Kidney (tissue), 22 donors: Measurements from ENCODE around the gene RPUSD1. TPM values are rescaled to one million over a fixed set of nuclear protein-coding genes. Genes with fewer than 3 reads are reported as not detected.
"Not testable (repeated sequence)": the region's sequence is repeated elsewhere in the genome, so short reads cannot be mapped to it uniquely, and the experiment has no call there.

Source experiments
- DNase-seq, 5 donors: peaks; one replicate each; pipeline ENCODE4 v3.0.0-alpha.2; 2013 to 2020
- FAIRE-seq: peaks from 2 replicates; lab custom pipeline; 2012; peaks lifted over from hg19 to GRCh38; lab: Jason Lieb, UNC
- H3K27ac ChIP-seq, 2 donors: one replicate each; pipeline ENCODE4 v1.7.0; 2013; ENCODE audit warnings: low read depth in 2 of 2, low read length in 2 of 2, inconsistent platforms in 1 of 2
- H3K27me3 ChIP-seq: one replicate; pipeline ENCODE4 v1.7.1; 2013; ENCODE audit warnings: low read length, inconsistent platforms; ENCODE audit not compliant: control insufficient read depth, insufficient read depth
- H3K36me3 ChIP-seq, 3 donors: one replicate each; pipeline versions ENCODE4 v1.7.0 to v1.7.1; 2013; ENCODE audit warnings: low read length in 3 of 3, control low read depth in 1 of 3, inconsistent platforms in 1 of 3; ENCODE audit not compliant: insufficient read depth in 3 of 3, control insufficient read depth in 2 of 3
- H3K4me1 ChIP-seq, 3 donors: one replicate each; pipeline versions ENCODE4 v1.7.0 to v1.7.1; 2013; ENCODE audit warnings: low read length in 3 of 3, inconsistent platforms in 1 of 3, low read depth in 1 of 3; ENCODE audit not compliant: control insufficient read depth in 2 of 3, insufficient read depth in 2 of 3
- H3K4me3 ChIP-seq, 3 donors: one replicate each; pipeline versions ENCODE4 v1.7.0 to v1.8.1; 2013; ENCODE audit warnings: low read length in 3 of 3, control low read depth in 1 of 3, inconsistent platforms in 1 of 3
- H3K9ac ChIP-seq, 3 donors: one replicate each; pipeline versions ENCODE4 v1.7.0 to v1.7.1; 2013; ENCODE audit warnings: low read length in 3 of 3, control low read depth in 1 of 3, inconsistent platforms in 1 of 3
- H3K9me3 ChIP-seq, 3 donors: one replicate each; pipeline versions ENCODE4 v1.7.0 to v1.7.1; 2013; ENCODE audit warnings: low read length in 3 of 3, control low read depth in 1 of 3, inconsistent platforms in 1 of 3; ENCODE audit not compliant: control insufficient read depth in 2 of 3, insufficient read depth in 1 of 3
- intact Hi-C: fragments of 100-400 bp; cut with DNase I; formaldehyde crosslinking; loops from one replicate; pipeline ENCODE4 v1.11.1; 2022
- long read RNA-seq, 10 donors: library from polyadenylated mRNA in 1 of 10; unstranded in 1 of 10; transcript quantifications; one replicate each; pipeline ENCODE4 v2.0.0 and lab custom pipeline, GENCODE V29; 2021 to 2026
- polyA plus RNA-seq: library from polyadenylated mRNA; stranded (reverse); fragments of 350-450 nt; fragmentation: Illumina TruSeq; extraction: RNeasy Lipid Tissue Mini Kit (QIAGEN cat#74804); gene quantifications from one replicate; pipeline ENCODE4 v1.2.3, GENCODE V29; 2014; ENCODE audit warnings: low read depth, low replicate concordance; ENCODE audit not compliant: insufficient read depth
- total RNA-seq: library from RNA; stranded (reverse); fragmentation: NEBNext Ultra II Directional; extraction: Animal tissue kit (Norgen Biotek cat#: 25700); gene quantifications from one replicate; pipeline ENCODE4 v1.2.1, GENCODE V29; 2021
- TF ChIP-seq, protein P1 (sequence below): IDR thresholded peaks from 3 replicates; pipeline ENCODE4 v1.5.1; 2012; ENCODE audit warnings: mild to moderate bottlenecking, moderate library complexity, borderline replicate concordance; ENCODE audit not compliant: insufficient read depth; ENCODE audit errors: extremely low read depth
- donor health status: control.
- donor health status: control.
- donor health status: control.
- donor health status: control.
- donor health status: control.
- donor health status: DM: yes; HTN: yes; CAD: no.
- donor health status: Normal renal cell carcinoma (clear cell type).

Gene RPUSD1, protein sequence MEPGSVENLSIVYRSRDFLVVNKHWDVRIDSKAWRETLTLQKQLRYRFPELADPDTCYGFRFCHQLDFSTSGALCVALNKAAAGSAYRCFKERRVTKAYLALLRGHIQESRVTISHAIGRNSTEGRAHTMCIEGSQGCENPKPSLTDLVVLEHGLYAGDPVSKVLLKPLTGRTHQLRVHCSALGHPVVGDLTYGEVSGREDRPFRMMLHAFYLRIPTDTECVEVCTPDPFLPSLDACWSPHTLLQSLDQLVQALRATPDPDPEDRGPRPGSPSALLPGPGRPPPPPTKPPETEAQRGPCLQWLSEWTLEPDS
- total RNA-seq (16.9 TPM), polyA plus RNA-seq (15.1 TPM)
- long read RNA-seq, donor 1, partial matches to known transcripts, result 8 of 12 reads
- long read RNA-seq, donor 1, other reads (novel, unspliced or antisense), result 0 of 12 reads
- long read RNA-seq, donor 2, transcript RPUSD1-201 (6 exons, 2,050 nt), result major isoform, 6 of 6 reads
- long read RNA-seq, donor 2, partial matches to known transcripts, result 0 of 6 reads
- long read RNA-seq, donor 2, other reads (novel, unspliced or antisense), result 0 of 6 reads
- long read RNA-seq, donor 3, transcript RPUSD1-201 (6 exons, 2,050 nt), result major isoform, 7 of 11 reads
- long read RNA-seq, donor 3, partial matches to known transcripts, result 0 of 11 reads
- long read RNA-seq, donor 3, other reads (novel, unspliced or antisense), result 0 of 11 reads
- long read RNA-seq, donor 4, partial matches to known transcripts, result 0 of 2 reads
- long read RNA-seq, donor 4, other reads (novel, unspliced or antisense), result 0 of 2 reads
- long read RNA-seq, donor 5, result 0 reads
- long read RNA-seq, donor 6, transcript RPUSD1-201 (6 exons, 2,050 nt), result major isoform, 9 of 10 reads
- long read RNA-seq, donor 6, partial matches to known transcripts, result 0 of 10 reads
- long read RNA-seq, donor 6, other reads (novel, unspliced or antisense), result 0 of 10 reads
- long read RNA-seq, donor 7, transcript RPUSD1-201 (6 exons, 2,050 nt), result major isoform, 9 of 20 reads
- long read RNA-seq, donor 7, partial matches to known transcripts, result 5 of 20 reads
- long read RNA-seq, donor 7, other reads (novel, unspliced or antisense), result 6 of 20 reads
- long read RNA-seq, donor 8, partial matches to known transcripts, result 0 of 2 reads
- long read RNA-seq, donor 8, other reads (novel, unspliced or antisense), result 0 of 2 reads
- long read RNA-seq, donor 9, partial matches to known transcripts, result 0 of 5 reads
- long read RNA-seq, donor 9, other reads (novel, unspliced or antisense), result 0 of 5 reads
- long read RNA-seq, donor 10, transcript RPUSD1-201 (6 exons, 2,050 nt), result major isoform, 5 of 8 reads
- long read RNA-seq, donor 10, partial matches to known transcripts, result 0 of 8 reads
- long read RNA-seq, donor 10, other reads (novel, unspliced or antisense), result 0 of 8 reads

DNA sequence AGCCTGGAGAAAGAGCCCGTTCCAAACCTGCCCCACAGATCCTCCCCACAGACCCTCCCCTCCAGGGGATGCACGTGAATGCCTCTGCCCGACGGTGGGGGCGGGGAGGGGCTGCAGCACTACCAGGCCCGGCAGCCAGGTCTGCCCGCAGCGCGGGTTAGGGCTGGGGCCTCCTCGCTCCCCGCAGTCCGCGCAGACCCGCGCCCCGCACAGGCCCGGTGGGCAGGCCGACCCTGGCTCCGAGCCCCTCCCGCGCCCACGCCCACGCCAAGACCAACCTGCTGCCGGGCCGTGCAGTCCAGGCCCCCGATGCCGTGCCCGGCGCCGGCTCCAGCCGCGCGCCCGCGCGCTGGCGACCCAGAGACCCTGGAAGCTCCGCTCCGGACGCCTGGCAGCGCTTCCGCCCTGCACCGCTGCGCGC, at the start of gene RPUSD1:
Gene RPUSD1, minus strand, starts transcription at position 404 of the 421 bp plus-strand sequence. CDS start 644 bp downstream, outside the sequence.
- FAIRE-seq (no peak), DNase-seq (peak in 1 of 5 donors; percentile 34)
- H3K9me3 ChIP-seq, result no peaks in the 10 kb centered on the region
- no peaks in the 10 kb centered on the region for H3K27me3 ChIP-seq
- peak within 1 kb of the TSS; percentile 39 to 89 (median 82) for H3K9ac ChIP-seq
- peaks cover 0 to 15% (median 0%) of the 10 kb centered on the region in 3 donors for H3K4me1 ChIP-seq
- no peaks in the 10 kb centered on the region for H3K36me3 ChIP-seq
- TF ChIP-seq, protein P1, sequence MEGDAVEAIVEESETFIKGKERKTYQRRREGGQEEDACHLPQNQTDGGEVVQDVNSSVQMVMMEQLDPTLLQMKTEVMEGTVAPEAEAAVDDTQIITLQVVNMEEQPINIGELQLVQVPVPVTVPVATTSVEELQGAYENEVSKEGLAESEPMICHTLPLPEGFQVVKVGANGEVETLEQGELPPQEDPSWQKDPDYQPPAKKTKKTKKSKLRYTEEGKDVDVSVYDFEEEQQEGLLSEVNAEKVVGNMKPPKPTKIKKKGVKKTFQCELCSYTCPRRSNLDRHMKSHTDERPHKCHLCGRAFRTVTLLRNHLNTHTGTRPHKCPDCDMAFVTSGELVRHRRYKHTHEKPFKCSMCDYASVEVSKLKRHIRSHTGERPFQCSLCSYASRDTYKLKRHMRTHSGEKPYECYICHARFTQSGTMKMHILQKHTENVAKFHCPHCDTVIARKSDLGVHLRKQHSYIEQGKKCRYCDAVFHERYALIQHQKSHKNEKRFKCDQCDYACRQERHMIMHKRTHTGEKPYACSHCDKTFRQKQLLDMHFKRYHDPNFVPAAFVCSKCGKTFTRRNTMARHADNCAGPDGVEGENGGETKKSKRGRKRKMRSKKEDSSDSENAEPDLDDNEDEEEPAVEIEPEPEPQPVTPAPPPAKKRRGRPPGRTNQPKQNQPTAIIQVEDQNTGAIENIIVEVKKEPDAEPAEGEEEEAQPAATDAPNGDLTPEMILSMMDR, result no peak
- H3K27ac ChIP-seq, result no peak within 1 kb of the TSS
- intact Hi-C loops, result no loop called here
- peak within 1 kb of the TSS; percentile 61 to 87 (median 81) for H3K4me3 ChIP-seq

DNA sequence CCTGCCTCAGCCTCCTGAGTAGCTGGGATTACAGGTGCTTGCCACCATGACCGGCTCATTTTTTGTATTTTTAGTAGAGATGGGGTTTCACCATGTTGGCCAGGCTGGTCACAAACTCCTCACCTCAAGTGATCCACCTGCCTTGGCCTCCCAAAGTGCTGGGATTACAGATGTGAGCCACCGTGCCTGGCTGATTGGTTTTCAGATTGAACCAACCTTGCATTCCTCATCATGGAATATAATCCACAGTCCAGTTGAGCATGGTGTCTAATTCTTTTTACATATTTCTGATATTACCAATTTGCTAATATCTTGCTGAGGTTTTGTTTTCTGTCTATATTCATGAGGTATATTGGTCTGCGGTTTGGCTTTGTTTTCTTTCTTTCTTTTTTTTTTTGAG, 48.6 kb upstream of the RPUSD1 start:
- H3K9me3 ChIP-seq, result peaks cover 0 to 11% (median 3%) of the 10 kb centered on the region in 3 donors
- H3K4me1 ChIP-seq, DNase-seq, FAIRE-seq, H3K9ac ChIP-seq, H3K27ac ChIP-seq, H3K36me3 ChIP-seq, H3K27me3 ChIP-seq, intact Hi-C loops, H3K4me3 ChIP-seq: not testable (repeated sequence)

DNA sequence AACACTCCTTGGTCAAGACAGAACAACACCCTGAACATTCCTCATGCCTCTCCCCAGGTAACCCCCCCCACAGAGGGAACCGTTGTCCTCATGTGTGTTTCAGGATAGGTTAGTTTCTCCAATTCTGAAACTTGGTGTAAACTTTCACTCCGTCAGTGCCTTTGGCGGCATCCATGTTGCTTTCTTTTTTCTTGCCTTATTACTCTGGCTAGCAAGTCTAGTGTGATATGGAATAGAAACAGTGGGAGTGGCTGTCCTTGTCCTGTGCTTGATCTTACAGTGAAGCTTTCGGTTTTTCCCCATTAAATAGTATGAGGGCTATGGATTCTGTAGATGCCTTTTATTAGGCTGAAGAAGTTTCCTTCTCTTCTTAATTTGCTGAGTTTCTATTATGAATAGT, 48.0 kb upstream of the RPUSD1 start:
- Histone ChIP-seq H3K9me3 (peaks cover 0 to 11% (median 3%) of the 10 kb centered on the region in 3 donors), H3K27me3 (no peaks in the 10 kb centered on the region), H3K27ac (no peak overlapping the region), H3K4me1 (no peaks in the 10 kb centered on the region), H3K36me3 (no peaks in the 10 kb centered on the region), H3K4me3 (no peak overlapping the region), H3K9ac (no peak overlapping the region)
- DNase-seq (no peak), FAIRE-seq (no peak)
- TF ChIP-seq, protein P1, result no peak
- intact Hi-C loops, result no loop called here
